ENCODE results near the gene CSKMT. TPM values are rescaled to one million over a fixed set of nuclear protein-coding genes. Genes with fewer than 3 reads are reported as not detected.
A peak's percentile ranks its signal among the peaks of the same experiment; 100 is the strongest.

Gene CSKMT
- polyA plus RNA-seq, 1 donor (not counting 4 experiments of a cell fraction or from before 2014, with no cell fraction given): 4.5 TPM

DNA sequence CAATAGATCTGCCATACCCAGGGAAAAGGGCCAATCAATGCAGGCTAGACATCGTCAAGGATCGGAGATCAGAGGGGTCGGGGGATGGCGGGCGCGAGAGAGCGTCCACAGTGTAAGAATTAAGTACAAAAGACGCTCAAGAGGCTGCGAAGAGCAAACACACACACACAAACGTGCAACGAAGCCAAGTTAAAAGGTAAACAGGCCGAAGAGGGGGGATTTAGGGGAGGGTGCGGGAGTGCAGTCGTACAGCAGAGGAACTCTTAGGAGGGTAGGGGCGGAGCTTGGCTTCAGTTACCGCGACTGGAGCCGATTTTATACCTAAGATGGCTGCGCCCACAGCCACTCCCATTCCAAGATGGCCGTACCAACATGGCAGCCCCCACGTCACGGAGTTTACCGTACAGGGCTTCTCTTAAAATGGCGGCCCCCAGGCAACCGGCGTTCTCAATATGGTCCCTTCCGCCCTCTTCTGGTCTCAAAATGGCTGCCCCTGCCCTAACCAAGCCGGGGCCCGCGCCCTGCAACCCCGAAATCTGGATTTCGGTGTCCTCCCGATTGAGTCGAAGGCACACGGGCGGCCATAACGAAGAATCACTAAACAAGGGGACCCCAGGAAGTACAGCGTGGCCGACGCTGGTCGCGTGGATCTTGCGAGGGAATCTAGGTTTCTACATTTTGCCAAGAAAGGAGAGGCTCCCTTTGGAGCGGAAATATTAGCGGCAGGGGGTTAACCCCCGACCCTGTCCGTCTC is 44.3 kb downstream of the CSKMT start:
- Histone ChIP-seq H4K20me1 (ENCODE audit: control insufficient read depth, extremely low read depth, insufficient read depth, low read length) (no peaks in the 10 kb centered on the region), H3K4me3 (ENCODE audit: control insufficient read depth in 2 of 3, extremely low read depth in 1 of 3, insufficient read depth in 2 of 3, low read depth in 1 of 3, low read length in 3 of 3) (peak overlapping the region; percentile 25 to 84 (median 75)), H3K79me2 (ENCODE audit: control insufficient read depth, insufficient read depth, low read length) (no peaks in the 10 kb centered on the region), H3K9me1 (ENCODE audit: control insufficient read depth, extremely low read depth, insufficient read depth, low read length) (no peaks in the 10 kb centered on the region), H3K36me3 (ENCODE audit: control insufficient read depth in 2 of 2, extremely low read depth in 1 of 2, insufficient read depth in 2 of 2, low read length in 2 of 2) (peaks cover 10 to 22% of the 10 kb centered on the region in 2 experiments), H3K27me3 (ENCODE audit: control insufficient read depth, extremely low read depth, insufficient read depth, low read length) (no peaks in the 10 kb centered on the region), H3K9ac (ENCODE audit: control insufficient read depth, extremely low read depth, insufficient read depth, low read length) (peak overlapping the region; percentile 88), H3K4me2 (ENCODE audit: control insufficient read depth, extremely low read depth, insufficient read depth, low read depth, low read length) (peak overlapping the region; percentile 99), H3K9me3 (ENCODE audit: control insufficient read depth, low read depth, low read length) (no peaks in the 10 kb centered on the region), H2AFZ (ENCODE audit: control insufficient read depth, low read length) (peak overlapping the region; percentile 95), H3K4me1 (ENCODE audit: control insufficient read depth, extremely low read depth, insufficient read depth, low read length) (peaks cover 36% of the 10 kb centered on the region), H3K27ac (ENCODE audit: control insufficient read depth, insufficient read depth, low read length) (peak overlapping the region; percentile 93)
- FAIRE-seq (no peak), DNase-seq (ENCODE audit: low read depth, low spot score) (peak; percentile 62)
- dilution Hi-C loops (cut with MboI; ENCODE audit: extremely low pct_ligation_motif_present, low sequenced_read_pairs): no loop called here
- TF ChIP-seq, protein P1, sequence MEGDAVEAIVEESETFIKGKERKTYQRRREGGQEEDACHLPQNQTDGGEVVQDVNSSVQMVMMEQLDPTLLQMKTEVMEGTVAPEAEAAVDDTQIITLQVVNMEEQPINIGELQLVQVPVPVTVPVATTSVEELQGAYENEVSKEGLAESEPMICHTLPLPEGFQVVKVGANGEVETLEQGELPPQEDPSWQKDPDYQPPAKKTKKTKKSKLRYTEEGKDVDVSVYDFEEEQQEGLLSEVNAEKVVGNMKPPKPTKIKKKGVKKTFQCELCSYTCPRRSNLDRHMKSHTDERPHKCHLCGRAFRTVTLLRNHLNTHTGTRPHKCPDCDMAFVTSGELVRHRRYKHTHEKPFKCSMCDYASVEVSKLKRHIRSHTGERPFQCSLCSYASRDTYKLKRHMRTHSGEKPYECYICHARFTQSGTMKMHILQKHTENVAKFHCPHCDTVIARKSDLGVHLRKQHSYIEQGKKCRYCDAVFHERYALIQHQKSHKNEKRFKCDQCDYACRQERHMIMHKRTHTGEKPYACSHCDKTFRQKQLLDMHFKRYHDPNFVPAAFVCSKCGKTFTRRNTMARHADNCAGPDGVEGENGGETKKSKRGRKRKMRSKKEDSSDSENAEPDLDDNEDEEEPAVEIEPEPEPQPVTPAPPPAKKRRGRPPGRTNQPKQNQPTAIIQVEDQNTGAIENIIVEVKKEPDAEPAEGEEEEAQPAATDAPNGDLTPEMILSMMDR (optimal IDR thresholded peaks at IDR 0.05 in 1 of 3, IDR thresholded peaks at IDR 0.05 in 1 of 3, conservative IDR thresholded peaks at IDR 0.05 in 1 of 3; ENCODE audit: extremely low read depth in 1 of 3, insufficient read depth in 2 of 3, low read length in 3 of 3): no peak
- TF ChIP-seq EZH2 (IDR thresholded peaks at IDR 0.05; ENCODE audit: low read length): no peak

DNA sequence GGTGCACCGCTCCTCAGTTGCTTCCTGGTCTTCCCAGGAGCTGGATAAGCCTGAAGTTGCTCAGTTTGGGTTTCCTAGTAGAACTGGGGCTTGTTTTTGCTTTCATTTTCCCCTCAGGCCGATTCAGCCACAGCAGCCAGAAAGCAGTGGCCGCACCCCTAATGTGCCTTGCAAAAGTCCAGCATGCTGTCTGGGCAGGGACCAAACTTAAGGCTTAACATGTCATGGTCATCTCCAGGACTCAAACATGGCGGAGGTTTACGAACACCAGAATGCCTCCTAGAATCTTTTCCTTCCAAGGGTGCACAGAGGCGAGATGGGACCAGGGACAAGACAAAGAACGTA is 44.9 kb downstream of the CSKMT start:
- FAIRE-seq: no peak
- peaks cover 36% of the 10 kb centered on the region for H3K4me1 ChIP-seq (ENCODE audit: control insufficient read depth, extremely low read depth, insufficient read depth, low read length)
- H3K9me1 ChIP-seq (ENCODE audit: control insufficient read depth, extremely low read depth, insufficient read depth, low read length): no peaks in the 10 kb centered on the region
- peak overlapping the region; percentile 93 for H2AFZ ChIP-seq (ENCODE audit: control insufficient read depth, low read length)
- peaks cover 14 to 27% of the 10 kb centered on the region in 2 experiments for H3K36me3 ChIP-seq (ENCODE audit: control insufficient read depth in 2 of 2, extremely low read depth in 1 of 2, insufficient read depth in 2 of 2, low read length in 2 of 2)
- dilution Hi-C loops (cut with MboI; ENCODE audit: extremely low pct_ligation_motif_present, low sequenced_read_pairs): no loop called here
- no peaks in the 10 kb centered on the region for H4K20me1 ChIP-seq (ENCODE audit: control insufficient read depth, extremely low read depth, insufficient read depth, low read length)
- H3K9ac ChIP-seq (ENCODE audit: control insufficient read depth, extremely low read depth, insufficient read depth, low read length): peak overlapping the region; percentile 88
- H3K27me3 ChIP-seq (ENCODE audit: control insufficient read depth, extremely low read depth, insufficient read depth, low read length): no peaks in the 10 kb centered on the region
- H3K4me3 ChIP-seq (ENCODE audit: control insufficient read depth in 2 of 3, extremely low read depth in 1 of 3, insufficient read depth in 2 of 3, low read depth in 1 of 3, low read length in 3 of 3): peak overlapping the region; percentile 23 to 84 (median 75)
- no peak for DNase-seq (ENCODE audit: low read depth, low spot score)
- H3K79me2 ChIP-seq (ENCODE audit: control insufficient read depth, insufficient read depth, low read length): no peaks in the 10 kb centered on the region
- H3K27ac ChIP-seq (ENCODE audit: control insufficient read depth, insufficient read depth, low read length): peak overlapping the region; percentile 93
- peak overlapping the region; percentile 99 for H3K4me2 ChIP-seq (ENCODE audit: control insufficient read depth, extremely low read depth, insufficient read depth, low read depth, low read length)
- TF ChIP-seq EZH2 (IDR thresholded peaks at IDR 0.05; ENCODE audit: low read length): no peak
- TF ChIP-seq, protein P1 (optimal IDR thresholded peaks at IDR 0.05 in 1 of 3, IDR thresholded peaks at IDR 0.05 in 1 of 3, conservative IDR thresholded peaks at IDR 0.05 in 1 of 3; ENCODE audit: extremely low read depth in 1 of 3, insufficient read depth in 2 of 3, low read length in 3 of 3): no peak
- no peaks in the 10 kb centered on the region for H3K9me3 ChIP-seq (ENCODE audit: control insufficient read depth, low read depth, low read length)

All from keratinocyte (primary cell).